ENCODE data around the gene EIF3B.
"Not testable (repeated sequence)": the region's sequence is repeated elsewhere in the genome, so short reads cannot be mapped to it uniquely, and the experiment has no call there.

Gene EIF3B

DNA sequence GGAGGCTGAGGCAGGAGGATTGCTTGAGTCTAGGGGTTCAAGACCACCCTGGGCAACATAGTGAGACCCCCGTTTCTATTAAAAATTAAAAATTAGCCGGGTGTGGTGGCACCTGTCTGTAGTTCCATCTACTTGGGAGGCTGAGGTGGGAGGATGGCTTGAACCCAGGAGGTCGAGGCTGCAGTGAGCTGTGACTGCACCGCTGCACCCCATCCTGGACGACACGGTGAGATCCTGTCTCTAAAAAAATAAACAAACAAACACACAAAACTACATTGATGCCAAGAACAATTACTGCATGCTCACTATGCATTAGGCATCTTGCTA, 48.0 kb downstream of the EIF3B start:
- Mint-ChIP-seq H3K27me3 (peaks cover 10% of the 10 kb centered on the region), H3K27ac (peak overlapping the region in 1 of 2 donors; percentile 92)
- ATAC-seq: no peak

DNA sequence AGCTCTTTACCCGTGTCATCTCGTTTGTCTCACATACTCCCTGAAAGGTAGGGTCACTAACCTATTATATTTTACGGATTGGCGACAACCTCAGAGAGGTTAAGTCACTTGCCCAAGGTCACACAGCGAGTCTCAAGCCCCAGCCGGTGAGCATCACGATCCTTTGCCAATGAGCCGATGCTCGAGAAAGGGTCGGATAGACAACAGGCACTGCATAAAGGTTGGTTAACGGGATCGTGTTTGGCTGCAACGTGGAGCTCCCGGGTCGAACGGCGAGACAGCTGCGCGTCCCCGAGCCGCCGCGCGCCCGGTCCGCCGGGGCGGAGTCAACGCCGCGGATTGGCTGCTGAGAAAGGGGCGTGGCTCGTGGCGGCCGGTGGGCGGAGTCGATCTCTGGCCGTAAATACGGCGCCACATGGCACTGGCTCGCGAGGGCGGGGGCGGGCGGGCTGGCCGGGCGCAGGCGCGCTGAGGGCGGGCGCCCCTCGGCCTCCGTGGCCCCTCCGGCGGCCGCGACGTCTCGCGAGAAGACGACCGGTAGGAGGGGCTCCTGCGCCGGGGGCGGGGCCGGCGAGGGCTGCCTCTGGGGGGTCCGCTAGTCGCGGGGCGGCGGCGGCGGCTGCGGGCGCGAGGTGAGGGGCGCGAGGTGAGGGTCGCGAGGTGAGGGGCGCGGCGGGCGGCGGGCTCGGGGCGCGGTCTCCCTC, 48.5 kb downstream of the EIF3B start, which contains the start of gene CHST12:
Gene CHST12 (plus strand): TSS at position 598 of the 704 bp plus-strand sequence. CDS start 29,029 bp downstream, outside the sequence.
- peak; percentile 95 to 96 for DNase-seq
- Mint-ChIP-seq H3K4me3 (peak within 1 kb of the TSS; percentile 85 to 87), H3K9me3 (no peaks in the 10 kb centered on the region), H3K27me3 (peaks cover 10% of the 10 kb centered on the region), H3K27ac (peak within 1 kb of the TSS in 1 of 2 donors; percentile 92), H3K4me1 (peaks cover 54% of the 10 kb centered on the region)
- ATAC-seq: peak; percentile 55

More for the DNA sequence above, 48.0 kb downstream of the EIF3B start:
- no peaks in the 10 kb centered on the region for H3K9me3 Mint-ChIP-seq
- peak overlapping the region; percentile 85 to 87 for H3K4me3 Mint-ChIP-seq
- H3K4me1 Mint-ChIP-seq: peaks cover 50% of the 10 kb centered on the region
- DNase-seq: no peak

DNA sequence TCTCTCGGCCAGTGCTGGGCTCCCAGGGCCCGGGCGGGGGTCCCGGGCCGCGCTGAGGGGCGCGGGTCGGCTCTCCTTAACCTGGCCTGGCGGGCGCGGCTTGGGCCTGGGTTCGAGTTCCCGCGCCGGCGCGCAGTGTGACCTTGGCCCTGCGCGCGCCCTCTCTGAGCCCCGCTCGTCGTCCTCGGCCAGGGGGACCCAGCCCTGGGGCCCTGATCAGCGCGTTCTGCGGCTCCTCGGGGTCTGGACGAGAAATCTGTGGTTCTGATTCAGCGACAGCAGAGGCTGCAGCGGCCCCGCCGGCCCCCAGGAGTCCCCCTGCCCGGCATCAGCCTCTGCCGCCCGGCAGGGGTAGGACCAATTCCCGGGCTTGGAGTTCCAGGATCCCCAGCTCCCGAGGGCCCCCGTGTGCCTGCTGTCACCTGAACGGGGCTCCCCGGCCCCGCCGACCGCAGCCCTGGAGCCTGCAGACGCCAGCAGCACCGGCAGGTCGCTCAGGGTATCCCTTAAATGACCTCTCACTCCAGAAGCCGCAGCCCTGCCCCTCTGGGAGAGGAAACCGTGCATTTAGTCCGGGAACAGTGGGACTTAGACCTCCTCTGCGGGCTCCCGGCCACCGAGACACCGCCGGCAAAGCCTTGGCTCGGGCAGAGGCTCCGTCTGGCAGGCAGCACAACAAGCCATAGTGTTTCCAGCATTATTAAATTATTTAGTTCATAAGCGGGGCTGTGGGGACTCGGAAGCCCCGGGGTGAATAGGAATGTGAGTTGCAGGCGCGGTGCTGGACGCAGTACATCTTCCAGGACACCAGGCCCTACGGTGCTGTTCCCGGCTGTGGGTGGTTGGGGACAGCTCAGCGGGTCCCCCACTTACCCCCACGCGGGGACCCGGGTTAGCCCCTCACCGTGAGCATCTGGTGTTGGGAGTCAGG, 49.4 kb downstream of the EIF3B start:
- peaks cover 10% of the 10 kb centered on the region for H3K27me3 Mint-ChIP-seq
- H3K9me3 Mint-ChIP-seq: no peaks in the 10 kb centered on the region
- ATAC-seq: peak; percentile 35
- DNase-seq: peak; percentile 48 to 55
- peaks cover 62% of the 10 kb centered on the region for H3K4me1 Mint-ChIP-seq
- H3K27ac Mint-ChIP-seq: no peak overlapping the region
- H3K4me3 Mint-ChIP-seq: peak overlapping the region; percentile 76 to 83

DNA sequence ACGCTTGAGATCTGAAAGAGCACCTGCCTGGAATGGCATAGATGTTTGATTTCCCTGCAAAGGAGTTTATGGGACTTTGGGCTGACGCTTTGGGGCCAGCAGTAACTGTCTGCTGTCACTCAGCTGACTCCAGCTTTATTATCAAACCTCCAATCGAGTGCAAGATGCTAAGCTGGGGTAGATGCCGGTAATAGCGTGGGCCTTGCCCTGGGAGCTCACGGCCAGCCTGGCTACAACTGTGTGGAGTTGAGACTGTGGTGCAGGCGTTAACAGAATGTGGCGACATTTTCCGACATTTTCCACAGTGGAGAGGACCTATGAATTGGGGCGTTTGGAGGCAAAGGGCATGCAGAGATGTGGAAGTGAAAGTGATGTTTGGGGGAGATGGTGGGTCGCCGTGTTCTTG, 50.1 kb downstream of the EIF3B start:
- Mint-ChIP-seq H3K4me3 (peak overlapping the region; percentile 76 to 83), H3K27me3 (peaks cover 10% of the 10 kb centered on the region), H3K9me3 (no peaks in the 10 kb centered on the region), H3K27ac (peak overlapping the region in 1 of 2 donors; percentile 5), H3K4me1 (peaks cover 65% of the 10 kb centered on the region)
- DNase-seq (no peak), ATAC-seq (no peak)

DNA sequence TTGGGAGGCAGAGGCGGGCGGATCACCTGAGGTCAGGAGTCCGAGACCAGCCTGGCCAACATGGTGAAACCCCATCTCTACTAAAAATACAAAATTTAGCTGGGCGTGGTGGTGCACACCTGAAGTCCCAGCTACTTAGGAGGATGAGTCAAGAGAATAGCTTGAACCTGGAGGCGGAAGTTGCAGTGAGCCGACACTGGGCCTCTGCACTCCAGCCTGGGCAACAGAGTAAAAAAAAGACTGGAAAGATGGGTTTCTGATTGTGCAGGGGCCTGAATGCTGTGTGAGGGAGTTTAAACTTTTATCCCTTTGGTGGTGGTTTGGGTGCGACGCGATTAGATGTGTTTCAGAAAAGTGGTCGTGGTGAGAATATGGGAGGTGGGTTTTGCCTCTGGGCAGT, 50.6 kb downstream of the EIF3B start:
- peaks cover 10% of the 10 kb centered on the region for H3K27me3 Mint-ChIP-seq
- peaks cover 65% of the 10 kb centered on the region for H3K4me1 Mint-ChIP-seq
- H3K4me3 Mint-ChIP-seq: peak overlapping the region; percentile 76 to 83
- H3K9me3 Mint-ChIP-seq: no peaks in the 10 kb centered on the region
- DNase-seq (no peak), ATAC-seq (no peak)
- peak overlapping the region; percentile 49 to 92 for H3K27ac Mint-ChIP-seq

DNA sequence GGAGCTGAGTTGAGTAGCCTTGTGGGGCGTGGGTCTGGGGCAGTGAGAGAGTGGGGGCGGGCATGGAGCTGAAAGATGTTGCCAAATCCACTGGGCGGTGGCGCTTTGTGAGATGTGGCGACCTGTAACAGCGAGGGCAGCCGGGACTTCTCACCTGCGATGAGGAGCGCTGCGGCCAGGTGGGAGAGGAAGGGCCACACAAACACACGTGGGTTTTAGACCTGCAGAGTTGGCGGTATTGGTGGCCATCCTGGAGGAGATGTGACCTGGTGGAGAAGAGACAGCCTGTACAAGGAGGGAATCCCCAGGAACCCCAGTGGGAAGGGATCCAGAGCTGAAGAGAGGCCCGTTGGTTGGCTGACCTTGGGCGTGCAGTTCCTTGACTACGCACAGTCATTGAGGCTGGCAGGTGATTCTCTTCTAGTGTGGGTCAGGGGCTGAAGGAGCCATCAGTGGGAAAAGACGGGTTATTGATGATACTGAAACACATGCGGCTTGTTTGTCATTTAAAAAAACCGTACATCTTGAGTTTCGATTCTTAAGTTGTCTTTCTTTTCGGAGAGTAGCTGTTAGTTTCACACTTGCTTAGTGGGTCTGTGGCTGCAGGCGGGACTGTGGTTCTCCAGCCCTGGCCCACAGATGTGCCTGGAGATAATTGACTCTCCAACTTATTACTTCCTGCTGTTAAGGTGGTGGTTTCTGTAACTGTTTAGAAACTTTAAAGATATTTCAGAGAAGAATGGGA, 51.1 kb downstream of the EIF3B start:
- DNase-seq (peak; percentile 70 to 86), ATAC-seq (peak; percentile 86)
- H3K4me1 Mint-ChIP-seq: peaks cover 68% of the 10 kb centered on the region
- H3K4me3 Mint-ChIP-seq: peak overlapping the region; percentile 76 to 83
- H3K9me3 Mint-ChIP-seq: no peaks in the 10 kb centered on the region
- peak overlapping the region; percentile 49 to 92 for H3K27ac Mint-ChIP-seq
- H3K27me3 Mint-ChIP-seq: peaks cover 10% of the 10 kb centered on the region

DNA sequence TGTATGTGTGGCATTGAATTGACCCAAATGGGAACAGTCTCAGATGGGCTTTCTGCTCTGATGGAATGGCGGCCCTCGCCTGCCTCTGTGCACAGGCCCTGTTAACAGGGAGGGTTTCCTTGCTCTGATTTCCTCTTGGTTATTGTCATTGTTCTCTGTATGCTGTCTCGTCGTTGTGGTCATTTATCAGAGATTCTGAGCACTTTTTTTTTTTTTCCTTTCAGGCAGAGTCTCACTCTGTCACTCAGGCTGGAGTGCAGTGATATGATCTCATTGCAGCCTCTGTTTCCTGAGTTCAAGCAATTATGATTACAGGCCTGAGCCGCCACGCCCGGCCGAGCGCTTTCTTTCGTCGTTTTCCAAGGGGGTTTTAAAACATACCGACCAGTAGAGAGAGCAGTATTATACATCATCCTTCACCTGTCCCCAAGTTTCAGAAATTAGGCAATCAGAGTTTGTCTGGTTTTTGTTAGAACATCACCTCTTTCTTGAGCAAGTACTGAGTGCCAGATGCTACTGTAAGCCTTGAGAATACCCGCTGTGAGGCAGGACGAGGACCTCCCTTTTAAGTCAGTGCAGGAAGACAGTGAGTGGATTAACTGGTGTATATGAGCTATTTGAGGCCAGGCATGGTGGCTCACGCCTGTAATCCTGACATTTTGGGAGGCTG, 55.3 kb downstream of the EIF3B start:
- H3K27ac Mint-ChIP-seq: peak overlapping the region in 1 of 2 donors; percentile 28
- no peak for DNase-seq
- ATAC-seq: no peak
- H3K9me3 Mint-ChIP-seq: no peaks in the 10 kb centered on the region
- peaks cover 79% of the 10 kb centered on the region for H3K4me1 Mint-ChIP-seq
- peak overlapping the region in 1 of 2 donors; percentile 3 for H3K4me3 Mint-ChIP-seq
- H3K27me3 Mint-ChIP-seq: peaks cover 3% of the 10 kb centered on the region

DNA sequence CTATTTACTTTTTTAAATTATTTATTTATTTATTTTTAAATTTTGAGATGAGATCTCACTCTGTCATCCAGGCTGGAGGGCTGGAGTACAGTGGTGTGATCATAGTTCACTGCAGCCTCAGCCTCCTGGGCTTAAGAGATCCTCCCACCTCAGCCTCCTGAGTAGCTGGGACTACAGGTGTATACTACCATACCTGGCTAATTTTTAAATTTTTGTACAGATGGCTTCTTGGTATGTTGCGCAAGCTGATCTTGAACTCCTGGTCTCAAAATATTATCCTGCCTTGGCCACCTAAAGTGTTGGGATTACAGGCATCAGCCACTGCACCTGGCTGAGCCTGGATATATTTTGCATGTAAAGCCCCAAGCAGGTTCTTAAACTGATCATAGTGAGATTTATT, 56.4 kb downstream of the EIF3B start:
- H3K27ac Mint-ChIP-seq: no peak overlapping the region
- H3K9me3 Mint-ChIP-seq: no peaks in the 10 kb centered on the region
- ATAC-seq (no peak), DNase-seq (no peak)
- no peak overlapping the region for H3K4me3 Mint-ChIP-seq
- peaks cover 70% of the 10 kb centered on the region for H3K4me1 Mint-ChIP-seq
- no peaks in the 10 kb centered on the region for H3K27me3 Mint-ChIP-seq

DNA sequence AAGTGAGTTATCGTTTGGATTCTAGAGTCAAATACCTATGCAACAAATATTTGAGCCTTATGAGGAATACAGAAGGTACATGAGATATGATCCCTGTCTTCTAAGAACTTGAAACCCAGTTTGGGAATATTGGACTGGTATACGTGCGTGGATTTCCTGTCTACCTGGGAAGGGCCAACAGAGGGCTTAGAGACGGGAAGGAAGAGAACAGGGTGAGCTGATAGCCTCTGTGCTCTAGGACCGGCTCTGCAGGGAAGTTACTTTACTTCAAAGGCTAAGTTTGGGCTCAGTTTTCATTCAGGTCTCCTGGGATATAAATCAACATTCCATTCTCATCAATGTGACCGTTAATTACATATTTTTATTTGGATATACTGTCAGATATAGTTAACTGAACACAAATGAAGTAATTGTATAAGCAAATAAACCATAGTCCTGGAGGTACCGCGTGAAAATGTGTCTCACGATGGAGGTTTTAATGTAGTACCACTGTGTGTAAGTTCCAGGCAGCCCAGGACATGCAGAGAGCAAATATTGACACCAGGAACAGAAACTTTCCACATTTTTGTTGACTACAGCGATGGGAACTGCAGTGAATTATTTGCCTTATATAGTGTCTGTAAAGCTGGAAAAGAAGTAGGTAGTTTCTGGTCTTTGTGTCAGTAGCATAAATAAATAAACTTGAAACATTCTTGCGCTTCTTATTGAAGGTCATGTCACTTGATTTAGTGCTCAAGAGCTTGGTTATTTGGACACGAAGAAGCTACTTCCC, 57.4 kb downstream of the EIF3B start:
- Mint-ChIP-seq H3K4me1 (peaks cover 69% of the 10 kb centered on the region), H3K27me3 (no peaks in the 10 kb centered on the region), H3K4me3 (no peak overlapping the region), H3K9me3 (no peaks in the 10 kb centered on the region), H3K27ac (no peak overlapping the region)
- DNase-seq: no peak
- ATAC-seq: no peak

DNA sequence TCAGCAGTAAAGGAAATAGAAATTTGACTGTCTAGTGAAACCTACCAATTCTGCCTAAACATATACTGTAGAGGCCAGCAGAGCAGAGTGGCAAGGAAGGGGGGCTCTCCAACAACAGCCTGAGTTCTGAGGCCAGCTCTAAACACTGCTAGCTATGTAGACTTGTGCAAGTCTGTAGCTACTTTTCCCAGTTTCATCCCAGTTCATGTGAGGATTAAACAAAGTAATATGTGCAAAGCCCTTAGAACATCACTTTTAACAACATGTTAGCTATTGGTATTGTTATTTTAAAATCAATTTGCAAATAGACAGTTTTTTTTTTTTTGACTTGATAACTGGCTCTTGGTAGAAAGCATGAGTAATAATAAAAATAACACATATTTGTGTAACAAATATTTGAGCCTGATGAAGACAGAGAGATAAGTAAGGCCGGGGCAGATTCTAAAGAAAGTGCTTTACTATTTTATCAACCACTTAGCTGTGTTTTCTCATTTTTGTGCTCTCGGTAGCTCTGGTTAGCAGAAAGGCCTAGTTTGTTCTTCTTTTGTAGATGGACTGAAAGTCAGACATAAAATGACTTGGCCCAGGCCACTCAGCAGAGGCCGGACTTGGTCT, 58.1 kb downstream of the EIF3B start:
- no peak overlapping the region for H3K27ac Mint-ChIP-seq
- no peak for ATAC-seq
- no peak overlapping the region for H3K4me3 Mint-ChIP-seq
- peaks cover 70% of the 10 kb centered on the region for H3K4me1 Mint-ChIP-seq
- H3K27me3 Mint-ChIP-seq: no peaks in the 10 kb centered on the region
- DNase-seq: no peak
- no peaks in the 10 kb centered on the region for H3K9me3 Mint-ChIP-seq

DNA sequence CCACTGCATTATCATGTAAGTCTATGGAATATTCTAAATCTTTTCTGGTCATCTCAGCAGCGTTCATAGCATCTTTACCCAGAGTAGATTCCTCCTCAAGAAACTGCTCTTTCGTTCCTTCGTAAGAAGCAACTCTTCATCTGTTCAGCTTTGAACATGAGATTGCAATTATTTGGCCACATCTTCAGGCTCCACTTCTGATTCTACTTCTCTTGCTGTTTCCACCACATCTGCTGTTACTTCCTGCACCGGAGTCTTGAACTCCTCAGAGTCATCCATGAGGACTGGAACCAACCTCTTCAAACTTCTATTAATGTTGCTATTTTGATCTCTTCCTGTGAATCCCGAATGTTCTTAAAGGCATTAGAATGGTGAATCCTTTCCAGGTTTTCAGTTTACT, 61.4 kb downstream of the EIF3B start:
- no peaks in the 10 kb centered on the region for H3K9me3 Mint-ChIP-seq
- H3K27me3 Mint-ChIP-seq: no peaks in the 10 kb centered on the region
- no peak overlapping the region for H3K4me3 Mint-ChIP-seq
- ATAC-seq (no peak), DNase-seq (no peak)
- peaks cover 59% of the 10 kb centered on the region for H3K4me1 Mint-ChIP-seq
- H3K27ac Mint-ChIP-seq: no peak overlapping the region

DNA sequence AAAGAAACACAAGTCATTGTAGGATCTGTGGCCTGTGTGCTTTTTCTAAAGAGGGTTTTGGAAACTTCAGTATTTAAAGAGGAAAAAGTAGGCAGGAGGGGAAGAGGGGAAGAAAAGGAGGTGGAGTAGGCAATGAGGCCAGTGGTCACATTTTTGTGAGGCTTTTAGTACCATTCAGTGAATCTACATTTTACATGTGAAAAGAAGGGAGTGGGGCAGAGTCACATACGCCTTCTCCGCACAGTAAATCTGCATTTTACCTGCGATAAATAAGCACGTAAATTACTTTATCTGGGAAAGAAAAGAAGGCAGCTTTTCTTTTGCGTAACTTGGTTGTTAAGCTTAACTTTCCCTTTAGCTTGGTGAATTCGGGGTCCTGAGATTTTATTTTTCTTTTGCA, 62.0 kb downstream of the EIF3B start:
- H3K27me3 Mint-ChIP-seq: no peaks in the 10 kb centered on the region
- H3K4me1 Mint-ChIP-seq: peaks cover 60% of the 10 kb centered on the region
- no peak overlapping the region for H3K27ac Mint-ChIP-seq
- H3K9me3 Mint-ChIP-seq: no peaks in the 10 kb centered on the region
- ATAC-seq: no peak
- H3K4me3 Mint-ChIP-seq: no peak overlapping the region
- DNase-seq: no peak

DNA sequence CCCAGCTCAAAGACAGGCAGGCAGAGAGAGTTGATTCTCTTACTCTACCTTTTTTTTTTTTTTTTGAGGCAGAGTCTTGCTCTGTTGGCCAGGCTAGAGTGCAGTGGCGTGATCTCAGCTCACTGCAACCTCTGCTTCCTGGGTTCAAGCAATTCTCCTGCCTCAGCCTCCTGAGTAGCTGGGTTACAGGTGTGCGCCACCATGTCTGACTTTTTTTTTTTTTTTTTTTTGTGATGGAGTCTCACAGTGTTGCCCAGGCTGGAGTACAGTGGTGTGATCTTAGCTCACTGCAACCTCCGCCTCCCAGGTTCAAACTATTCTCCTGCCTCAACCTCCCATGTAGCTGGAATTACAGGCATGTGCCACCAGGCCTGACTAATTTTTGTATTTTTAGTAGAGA, 62.6 kb downstream of the EIF3B start:
- not testable (repeated sequence) for DNase-seq, H3K4me3 Mint-ChIP-seq, H3K27me3 Mint-ChIP-seq, ATAC-seq, H3K9me3 Mint-ChIP-seq, H3K27ac Mint-ChIP-seq
- peaks cover 65% of the 10 kb centered on the region for H3K4me1 Mint-ChIP-seq

DNA sequence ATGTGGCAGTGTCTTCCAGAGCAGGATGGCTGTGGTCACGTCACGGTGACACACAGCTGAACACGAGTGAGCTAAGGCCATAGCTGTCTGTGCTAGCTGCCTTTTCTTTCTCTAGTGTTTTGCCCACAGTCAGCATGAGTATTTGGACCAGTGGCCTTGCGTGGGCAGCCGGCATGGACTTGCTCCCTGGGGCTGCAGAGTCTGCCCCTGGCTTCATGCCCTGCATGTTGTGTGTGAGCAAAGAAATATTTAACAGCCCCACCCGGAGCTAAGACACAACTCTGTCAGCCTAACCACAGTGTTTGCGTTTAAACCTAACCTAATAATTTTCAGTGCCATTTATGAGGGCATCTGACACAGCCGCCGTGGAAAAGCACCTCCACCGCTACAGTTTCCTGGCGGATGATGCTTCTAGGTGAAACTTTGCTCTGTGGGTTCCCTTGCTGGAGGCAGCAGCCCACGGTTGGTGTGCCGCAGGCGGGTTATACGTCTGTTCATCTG, 63.4 kb downstream of the EIF3B start:
- no peaks in the 10 kb centered on the region for H3K9me3 Mint-ChIP-seq
- peak overlapping the region in 1 of 2 donors; percentile 91 for H3K27ac Mint-ChIP-seq
- H3K4me1 Mint-ChIP-seq: peaks cover 61% of the 10 kb centered on the region
- peak overlapping the region; percentile 32 to 67 for H3K4me3 Mint-ChIP-seq
- H3K27me3 Mint-ChIP-seq: no peaks in the 10 kb centered on the region
- DNase-seq (peak; percentile 65 to 83), ATAC-seq (peak; percentile 95)
